ENCODE measurements around the gene ZNF654. TPM values are rescaled to one million over a fixed set of nuclear protein-coding genes. Genes with fewer than 3 reads are reported as not detected.

ZNF654 gene
- total and polyA plus RNA-seq, 10 of the 15 experiments (the other 5 are each of a cell fraction or from before 2014, with no cell fraction given) = 2.7 to 14.2 (median 10.0) TPM

- POLR2A ChIA-PET = no interaction called here
Measured at GRCh38 chr3:88092270-88092669, 33.2 kb downstream of the ZNF654 start.

GRCh38 chr3:88093266-88093665, 34.2 kb downstream of the ZNF654 start:
- POLR2A ChIA-PET = no interaction called here
- Histone ChIP-seq H3K9ac (ENCODE audit: control insufficient read depth, insufficient read depth, low read length) (no peak overlapping the region), H4K20me1 (ENCODE audit: control insufficient read depth, insufficient read depth) (no peaks in the 10 kb centered on the region), H3K27ac (ENCODE audit: control insufficient read depth, insufficient read depth) (no peak overlapping the region), H3K36me3 (ENCODE audit: control insufficient read depth in 2 of 2, insufficient read depth in 2 of 2, low read length in 1 of 2) (peaks cover 0 to 12% of the 10 kb centered on the region in 2 experiments; a peak in 3 of 4 replicates), H3K9me3 (replicated peaks; ENCODE audit: control insufficient read depth, insufficient read depth, low read length) (peaks cover 9% of the 10 kb centered on the region; the same call in 1 of the 3 replicates), H2AFZ (ENCODE audit: control insufficient read depth, low read depth, low read length) (no peak overlapping the region), H3K79me2 (ENCODE audit: control insufficient read depth, insufficient read depth, low read length) (no peaks in the 10 kb centered on the region; the same call in none of the 2 replicates), H3K4me2 (ENCODE audit: control insufficient read depth, insufficient read depth) (no peak overlapping the region), H3K4me3 (no peak overlapping the region), H3K27me3 (replicated peaks in 1 of 2; ENCODE audit: control insufficient read depth in 2 of 2, insufficient read depth in 2 of 2, low read length in 1 of 2) (no peaks in the 10 kb centered on the region), H3K4me1 (ENCODE audit: control insufficient read depth, insufficient read depth, low read length) (no peaks in the 10 kb centered on the region)
- SMC1A ChIA-PET (ENCODE audit: uncharacterized antibody, unreplicated experiment) = no interaction called here
- no TSS peak for BruUV-seq (replicated peaks)
- FAIRE-seq = no peak
- RAD21 ChIA-PET (ENCODE audit: unreplicated experiment) = interaction anchor here (0.9 kb wide), 1 partner anchor 61 kb away, joined by 3 read pairs; no protein-coding TSS in a partner anchor
- no peak for DNase-seq (ENCODE audit: low read depth, low spot score)
- no peak for ATAC-seq
- CTCF ChIA-PET = interaction anchor here (1.7 kb wide), 1 partner anchor 20 kb away, joined by 6 read pairs; no protein-coding TSS in a partner anchor
- intact Hi-C loops (cut with micrococcal nuclease; ENCODE audit: unreplicated experiment) = no loop called here
- WGBS (ENCODE audit: insufficient coverage, insufficient replicate concordance, low lambda C conversion rate, missing lambda C conversion rate) = 100% methylated on average over 1 of the region's 1 CpG
- no peak for TF ChIP-seq ASH2L (IDR thresholded peaks at IDR 0.05; ENCODE audit: borderline replicate concordance, low read depth)
- TF ChIP-seq MTA3 (IDR thresholded peaks at IDR 0.05; ENCODE audit: borderline replicate concordance, low read length) = no peak
- TF ChIP-seq NFIC (IDR thresholded peaks at IDR 0.05; ENCODE audit: low read depth, low read length) = no peak
- no peak for TF ChIP-seq CBX3 (IDR thresholded peaks at IDR 0.05; ENCODE audit: borderline replicate concordance, low read depth)
- in situ Hi-C loops (cut with MboI) = no loop called here

More at GRCh38 chr3:88092270-88092669, 33.2 kb downstream of the ZNF654 start:
- Histone ChIP-seq H3K4me1 (ENCODE audit: control insufficient read depth, insufficient read depth, low read length) (no peaks in the 10 kb centered on the region), H2AFZ (ENCODE audit: control insufficient read depth, low read depth, low read length) (no peak overlapping the region), H3K4me3 (no peak overlapping the region), H3K36me3 (ENCODE audit: control insufficient read depth in 2 of 2, insufficient read depth in 2 of 2, low read length in 1 of 2) (peaks cover 0 to 13% of the 10 kb centered on the region in 2 experiments; a peak in 3 of 4 replicates), H4K20me1 (ENCODE audit: control insufficient read depth, insufficient read depth) (no peaks in the 10 kb centered on the region), H3K79me2 (ENCODE audit: control insufficient read depth, insufficient read depth, low read length) (no peaks in the 10 kb centered on the region; the same call in none of the 2 replicates), H3K9ac (ENCODE audit: control insufficient read depth, insufficient read depth, low read length) (no peak overlapping the region), H3K4me2 (ENCODE audit: control insufficient read depth, insufficient read depth) (no peak overlapping the region), H3K27ac (ENCODE audit: control insufficient read depth, insufficient read depth) (no peak overlapping the region), H3K9me3 (replicated peaks; ENCODE audit: control insufficient read depth, insufficient read depth, low read length) (peaks cover 9% of the 10 kb centered on the region; the same call in 1 of the 3 replicates), H3K27me3 (replicated peaks in 1 of 2; ENCODE audit: control insufficient read depth in 2 of 2, insufficient read depth in 2 of 2, low read length in 1 of 2) (no peaks in the 10 kb centered on the region)
- TF ChIP-seq ZNF384 (IDR thresholded peaks at IDR 0.05; ENCODE audit: borderline replicate concordance, low read depth, low read length) = no peak
- no peak for TF ChIP-seq ZZZ3 (IDR thresholded peaks at IDR 0.05; ENCODE audit: control insufficient read depth, insufficient read length, low read depth)
- ChIA-PET RAD21 (ENCODE audit: unreplicated experiment) (no interaction called here), SMC1A (ENCODE audit: uncharacterized antibody, unreplicated experiment) (interaction anchor here (0.7 to 1.3 kb wide), 2 partner anchors 9 to 16 kb away, joined by 3 to 4 read pairs; no protein-coding TSS in a partner anchor), CTCF (interaction anchor here (0.5 to 1.2 kb wide), 3 partner anchors 28 to 1612 kb away, joined by 4 read pairs; no protein-coding TSS in a partner anchor)
- FAIRE-seq = no peak
- DNase-seq (ENCODE audit: low read depth, low spot score) = no peak
- no TSS peak for BruUV-seq (replicated peaks)
- in situ Hi-C loops (cut with MboI) (no loop called here), intact Hi-C loops (cut with micrococcal nuclease; ENCODE audit: unreplicated experiment) (no loop called here)
- ATAC-seq = no peak
